Measurements from ENCODE around the gene FGF14.
"Not testable (repeated sequence)": the region's sequence is repeated elsewhere in the genome, so short reads cannot be mapped to it uniquely, and the experiment has no call there.

The FGF14 gene

GRCh38 chr13:102040812-102041211 lies 361.0 kb downstream of the FGF14 start:
- no peak for DNase-seq (ENCODE audit: low spot score)

GRCh38 chr13:102039264-102039663 lies 362.6 kb downstream of the FGF14 start:
- DNase-seq (ENCODE audit: low spot score), result no peak

GRCh38 chr13:102038787-102039186 lies 363.1 kb downstream of the FGF14 start:
- DNase-seq (ENCODE audit: low spot score), result no peak

- DNase-seq (ENCODE audit: low spot score), result no peak
Observed at GRCh38 chr13:102035969-102036368, 365.9 kb downstream of the FGF14 start.

GRCh38 chr13:102033857-102034331 lies 368.0 kb downstream of the FGF14 start:
- no peak for DNase-seq (ENCODE audit: low spot score)

- no peak for DNase-seq (ENCODE audit: low spot score)
Observed at GRCh38 chr13:102033386-102033785, 368.5 kb downstream of the FGF14 start.

- DNase-seq (ENCODE audit: low spot score), result no peak
Observed at GRCh38 chr13:102028868-102029267, 373.0 kb downstream of the FGF14 start.

GRCh38 chr13:102028206-102028605 lies 373.6 kb downstream of the FGF14 start:
- DNase-seq (ENCODE audit: low spot score), result no peak

GRCh38 chr13:102021777-102022176 lies 380.1 kb downstream of the FGF14 start:
- no peak for DNase-seq (ENCODE audit: low spot score)

GRCh38 chr13:102020611-102021216 lies 381.1 kb downstream of the FGF14 start:
- no peak for DNase-seq (ENCODE audit: low spot score)

- no peak for DNase-seq (ENCODE audit: low spot score)
Observed at GRCh38 chr13:102018716-102019115, 383.1 kb downstream of the FGF14 start.

- DNase-seq (ENCODE audit: low spot score), result no peak
Observed at GRCh38 chr13:102017248-102017647, 384.6 kb downstream of the FGF14 start.

GRCh38 chr13:102012299-102013293 lies 389.3 kb downstream of the FGF14 start:
- no peak for DNase-seq (ENCODE audit: low spot score)

- DNase-seq (ENCODE audit: low spot score), result not testable (repeated sequence)
Observed at GRCh38 chr13:102011455-102011854, 390.4 kb downstream of the FGF14 start.

- DNase-seq (ENCODE audit: low spot score), result no peak
Observed at GRCh38 chr13:102003848-102004570, 397.8 kb downstream of the FGF14 start.

- no peak for DNase-seq (ENCODE audit: low spot score)
Observed at GRCh38 chr13:102002287-102002686, 399.6 kb downstream of the FGF14 start.

GRCh38 chr13:102000764-102001163 lies 401.1 kb downstream of the FGF14 start:
- DNase-seq (ENCODE audit: low spot score), result no peak

GRCh38 chr13:101998129-101998528 lies 403.7 kb downstream of the FGF14 start:
- no peak for DNase-seq (ENCODE audit: low spot score)

- no peak for DNase-seq (ENCODE audit: low spot score)
Observed at GRCh38 chr13:101996954-101997353, 404.9 kb downstream of the FGF14 start.

- DNase-seq (ENCODE audit: low spot score), result no peak
Observed at GRCh38 chr13:101989798-101990350, 412.0 kb downstream of the FGF14 start.

GRCh38 chr13:101988140-101988539 lies 413.7 kb downstream of the FGF14 start:
- DNase-seq (ENCODE audit: low spot score), result no peak

GRCh38 chr13:101986316-101986715 lies 415.5 kb downstream of the FGF14 start:
- no peak for DNase-seq (ENCODE audit: low spot score)
